Neuronal stem cell (in vitro differentiated cells): Measurements from ENCODE around the gene COX10.
A peak's percentile ranks its signal among the peaks of the same experiment; 100 is the strongest.
"Not testable (repeated sequence)": the region's sequence is repeated elsewhere in the genome, so short reads cannot be mapped to it uniquely, and the experiment has no call there.

Experiments used
- DNase-seq: peaks from one replicate; pipeline ENCODE4 v3.0.0-alpha.2; 2013; ENCODE audit warnings: low spot score
- H2AFZ ChIP-seq: one replicate; pipeline ENCODE4 v1.6.1; 2013; ENCODE audit warnings: mild to moderate bottlenecking, low read length, inconsistent platforms
- H2AK5ac ChIP-seq: 2 replicates; pipeline ENCODE4 v1.6.1; 2013; ENCODE audit warnings: low read depth, mild to moderate bottlenecking, inconsistent platforms, low read length, moderate library complexity, mixed read lengths
- H2BK120ac ChIP-seq: 2 replicates; pipeline ENCODE4 v1.6.1; 2013; ENCODE audit warnings: low read depth, mild to moderate bottlenecking, inconsistent platforms, low read length, moderate library complexity, mixed read lengths
- H2BK12ac ChIP-seq: one replicate; pipeline ENCODE4 v1.6.1; 2013; ENCODE audit warnings: low read length, inconsistent platforms
- H2BK15ac ChIP-seq: 2 replicates; pipeline ENCODE4 v1.6.1; 2013; ENCODE audit warnings: mild to moderate bottlenecking, low read length, inconsistent platforms, mixed read lengths
- H2BK5ac ChIP-seq: one replicate; pipeline ENCODE4 v1.6.1; 2013; ENCODE audit warnings: inconsistent platforms, mild to moderate bottlenecking, low read length, moderate library complexity
- H3K14ac ChIP-seq: one replicate; pipeline ENCODE4 v1.6.1; 2013; ENCODE audit warnings: low read length, inconsistent platforms
- H3K18ac ChIP-seq: 2 replicates; pipeline ENCODE4 v1.6.1; 2013; ENCODE audit warnings: low read length, inconsistent platforms
- H3K23ac ChIP-seq: 2 replicates; pipeline ENCODE4 v1.6.1; 2013; ENCODE audit warnings: low read depth, mild to moderate bottlenecking, mixed read lengths, low read length, inconsistent platforms; ENCODE audit not compliant: poor library complexity
- H3K27ac ChIP-seq: replicated peaks from 3 replicates; pipeline ENCODE4 v1.5.1; 2013; ENCODE audit warnings: low read length, inconsistent platforms
- H3K27me3 ChIP-seq, 3 experiments: 2 replicates each; pipeline ENCODE4 v1.6.1; 2013; ENCODE audit warnings: low read length in 3 of 3, mild to moderate bottlenecking in 2 of 3, inconsistent platforms in 1 of 3, low read depth in 1 of 3, mixed read lengths in 1 of 3, moderate library complexity in 1 of 3; ENCODE audit not compliant: control insufficient read depth in 3 of 3, insufficient read depth in 3 of 3
- H3K36me3 ChIP-seq, 2 donors: replicated peaks in 1 of 2; 2 replicates each; pipeline ENCODE4 v1.6.1; 2013; ENCODE audit warnings: low read length in 2 of 2; ENCODE audit not compliant: control insufficient read depth in 2 of 2, insufficient read depth in 2 of 2
- H3K4ac ChIP-seq: 2 replicates; pipeline ENCODE4 v1.6.1; 2013; ENCODE audit warnings: inconsistent platforms, mild to moderate bottlenecking, low read length, moderate library complexity
- H3K4me1 ChIP-seq, 2 donors: 1 replicate in 1 of 2; 2 replicates in 1 of 2; pipeline ENCODE4 v1.6.1; 2013; ENCODE audit warnings: low read length in 2 of 2, low read depth in 1 of 2; ENCODE audit not compliant: control insufficient read depth in 2 of 2, insufficient read depth in 1 of 2
- H3K4me2 ChIP-seq: one replicate; pipeline ENCODE4 v1.6.1; 2013; ENCODE audit warnings: mild to moderate bottlenecking, low read length, inconsistent platforms; ENCODE audit not compliant: insufficient read depth, poor library complexity, severe bottlenecking
- H3K4me3 ChIP-seq, 2 donors: 2 replicates each; pipeline ENCODE4 v1.5.1; 2013; ENCODE audit warnings: low read length in 2 of 2, mild to moderate bottlenecking in 2 of 2, inconsistent platforms in 1 of 2, moderate library complexity in 1 of 2
- H3K79me1 ChIP-seq: one replicate; pipeline ENCODE4 v1.6.1; 2013; ENCODE audit warnings: low read depth, mild to moderate bottlenecking, inconsistent platforms, low read length, moderate library complexity
- H3K9ac ChIP-seq: one replicate; pipeline ENCODE4 v1.6.1; 2013; ENCODE audit warnings: mild to moderate bottlenecking, low read depth, low read length, inconsistent platforms; ENCODE audit not compliant: poor library complexity
- H3K9me3 ChIP-seq, 2 donors: replicated peaks in 1 of 2; 2 replicates each; pipeline versions ENCODE3 to v1.6.1; 2013; ENCODE audit warnings: low read length in 2 of 2, mild to moderate bottlenecking in 2 of 2, inconsistent platforms in 1 of 2, low read depth in 1 of 2, mixed read lengths in 1 of 2, moderate library complexity in 1 of 2; ENCODE audit not compliant: control insufficient read depth in 2 of 2, insufficient read depth in 1 of 2
- H4K8ac ChIP-seq: one replicate; pipeline ENCODE4 v1.6.1; 2013; ENCODE audit warnings: low read depth, mild to moderate bottlenecking, inconsistent platforms, low read length, moderate library complexity
- H4K91ac ChIP-seq: one replicate; pipeline ENCODE4 v1.6.1; 2013; ENCODE audit warnings: low read length, low read depth, mild to moderate bottlenecking, inconsistent platforms; ENCODE audit not compliant: poor library complexity
- WGBS, 2 donors: extraction: QIAGEN DNeasy Blood & Tissue Kit; methylation state at CpG; one replicate each; pipeline ENCODE4 v1.1.7; 2013; ENCODE audit warnings: missing lambda C conversion rate in 2 of 2, mixed read lengths in 1 of 2; ENCODE audit not compliant: insufficient read length in 2 of 2, insufficient replicate concordance in 1 of 2; ENCODE audit errors: extremely low coverage in 2 of 2; 5-methylcytosine and 5-hydroxymethylcytosine counted together

COX10 gene

GRCh38 chr17:14227052-14227451, 157.7 kb downstream of the COX10 start:
- no peak overlapping the region for H3K23ac ChIP-seq
- no peak overlapping the region for H2BK120ac ChIP-seq
- no peaks in the 10 kb centered on the region for H3K79me1 ChIP-seq
- no peak overlapping the region for H3K14ac ChIP-seq
- no peak overlapping the region for H2AK5ac ChIP-seq
- no peak overlapping the region for H2BK15ac ChIP-seq
- no peak overlapping the region for H3K27ac ChIP-seq
- no peak overlapping the region for H2BK12ac ChIP-seq
- H3K4ac ChIP-seq, result no peak overlapping the region
- no peak overlapping the region for H4K91ac ChIP-seq
- no peak overlapping the region for H3K9ac ChIP-seq
- peaks cover 0 to 3% of the 10 kb centered on the region in 2 donors for H3K9me3 ChIP-seq
- H3K4me2 ChIP-seq, result no peak overlapping the region
- no peaks in the 10 kb centered on the region for H3K4me1 ChIP-seq
- no peaks in the 10 kb centered on the region for H3K27me3 ChIP-seq
- DNase-seq, result no peak
- no CpG with 5 or more reads among the region's 7 CpGs for WGBS, 2 donors
- peak overlapping the region; percentile 8 for H2AFZ ChIP-seq
- no peaks in the 10 kb centered on the region for H3K36me3 ChIP-seq
- H3K4me3 ChIP-seq, result no peak overlapping the region
- no peak overlapping the region for H2BK5ac ChIP-seq
- no peak overlapping the region for H4K8ac ChIP-seq
- no peak overlapping the region for H3K18ac ChIP-seq

GRCh38 chr17:14228903-14229302, 159.6 kb downstream of the COX10 start:
- Histone ChIP-seq H3K36me3 (no peaks in the 10 kb centered on the region), H3K79me1 (no peaks in the 10 kb centered on the region), H3K27ac (no peak overlapping the region), H3K9me3 (peaks cover 0 to 3% of the 10 kb centered on the region in 2 donors), H4K8ac (no peak overlapping the region), H3K18ac (no peak overlapping the region), H2BK5ac (no peak overlapping the region), H2BK120ac (no peak overlapping the region), H3K14ac (no peak overlapping the region), H4K91ac (no peak overlapping the region), H2AFZ (no peak overlapping the region), H2AK5ac (no peak overlapping the region), H3K9ac (no peak overlapping the region), H3K4me1 (no peaks in the 10 kb centered on the region), H3K4me3 (no peak overlapping the region), H2BK15ac (no peak overlapping the region), H3K4ac (no peak overlapping the region), H2BK12ac (no peak overlapping the region), H3K4me2 (no peak overlapping the region), H3K27me3 (no peaks in the 10 kb centered on the region), H3K23ac (no peak overlapping the region)
- WGBS, 2 donors, result no CpG with 5 or more reads among the region's 4 CpGs
- no peak for DNase-seq

GRCh38 chr17:14231187-14231586, 161.9 kb downstream of the COX10 start:
- H3K4me2 ChIP-seq, H2BK120ac ChIP-seq, H3K4me3 ChIP-seq, H3K27me3 ChIP-seq, H3K36me3 ChIP-seq, H4K8ac ChIP-seq, H3K27ac ChIP-seq, H2BK15ac ChIP-seq, H3K23ac ChIP-seq, H4K91ac ChIP-seq, H2AFZ ChIP-seq, H3K4me1 ChIP-seq, H3K9me3 ChIP-seq, H2BK12ac ChIP-seq, H2BK5ac ChIP-seq, H3K9ac ChIP-seq, H2AK5ac ChIP-seq, H3K18ac ChIP-seq, H3K14ac ChIP-seq, H3K4ac ChIP-seq, DNase-seq, H3K79me1 ChIP-seq: not testable (repeated sequence)
- no CpG with 5 or more reads among the region's 6 CpGs for WGBS, 2 donors

GRCh38 chr17:14235047-14235446, 165.7 kb downstream of the COX10 start:
- H3K4me3 ChIP-seq, H3K36me3 ChIP-seq, H3K27ac ChIP-seq, DNase-seq, H4K8ac ChIP-seq, H2AK5ac ChIP-seq, H2BK15ac ChIP-seq, H3K9ac ChIP-seq, H3K9me3 ChIP-seq, H2BK120ac ChIP-seq, H3K18ac ChIP-seq, H4K91ac ChIP-seq, H2BK5ac ChIP-seq, H3K27me3 ChIP-seq, H3K23ac ChIP-seq, H2AFZ ChIP-seq, H3K4me1 ChIP-seq, H3K4me2 ChIP-seq, H2BK12ac ChIP-seq, H3K4ac ChIP-seq, H3K79me1 ChIP-seq, H3K14ac ChIP-seq: not testable (repeated sequence)
- WGBS, 2 donors, result no CpG with 5 or more reads among the region's 2 CpGs
